ENCODE data around the gene ZNF276. TPM values are rescaled to one million over a fixed set of nuclear protein-coding genes. Genes with fewer than 3 reads are reported as not detected.

Gene ZNF276
- polyA plus RNA-seq, 1 donor (not counting 4 experiments of a cell fraction or from before 2014, with no cell fraction given), result 11.3 TPM

DNA sequence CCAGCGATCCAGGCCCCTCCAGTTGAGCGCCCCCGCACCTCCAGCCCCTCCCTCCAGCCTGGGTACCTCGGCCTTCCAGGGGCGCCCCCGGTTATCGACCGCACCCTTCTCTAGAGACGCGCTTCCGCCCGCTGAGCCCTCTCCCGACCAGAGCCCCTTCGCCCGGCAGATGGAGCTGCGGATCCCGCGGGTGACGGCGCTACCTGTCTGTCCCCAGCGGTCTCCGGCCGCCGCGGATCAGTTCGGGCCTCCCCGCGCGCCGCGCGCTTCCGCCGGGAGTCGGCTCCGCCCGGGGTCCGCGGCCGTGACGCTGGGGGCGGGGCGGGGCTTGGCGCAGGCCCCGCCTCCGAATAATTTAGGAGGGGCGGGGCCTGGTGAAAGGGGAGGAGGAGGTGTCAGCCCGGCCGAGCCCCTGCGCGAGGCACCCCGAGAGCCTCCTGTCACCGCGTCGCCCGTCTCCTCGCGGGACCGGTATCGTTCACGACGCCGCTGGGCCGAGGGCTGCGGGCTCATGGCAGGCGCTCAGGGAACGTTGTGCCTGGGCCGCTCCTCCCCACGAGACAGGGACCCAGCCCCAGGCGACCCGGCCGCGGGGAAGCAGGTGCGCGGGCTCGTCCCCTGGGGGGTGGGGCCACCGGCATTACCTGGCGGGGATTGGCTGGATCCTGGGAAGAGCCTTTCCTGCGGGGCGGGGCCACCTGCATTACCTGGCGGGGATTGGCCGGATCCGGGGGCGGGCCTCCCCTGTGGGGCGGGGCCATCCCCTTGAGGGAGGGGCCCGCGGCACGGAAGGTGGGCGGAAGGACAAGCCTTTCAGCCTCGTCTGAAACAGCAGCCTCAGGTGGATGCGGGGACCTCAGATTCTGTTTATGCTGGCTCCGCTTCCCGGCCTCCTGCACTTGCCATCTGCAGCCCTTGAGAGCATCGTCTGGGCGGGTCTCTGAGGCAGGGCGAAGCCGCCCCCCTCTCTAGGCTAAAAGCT lies 19.6 kb upstream of the ZNF276 start, which contains the start of gene SPATA2L:
Gene SPATA2L, minus strand, starts transcription at position 281 of the 982 bp plus-strand sequence. CDS start 473 bp downstream, outside the sequence.
- H4K20me1 ChIP-seq (ENCODE audit: control insufficient read depth, extremely low read depth, insufficient read depth, low read length), result no peaks in the 10 kb centered on the region
- peak within 1 kb of the TSS; percentile 63 for H3K9ac ChIP-seq (ENCODE audit: control insufficient read depth, extremely low read depth, insufficient read depth, low read length)
- dilution Hi-C loops (cut with MboI; ENCODE audit: extremely low pct_ligation_motif_present, low sequenced_read_pairs), result no loop called here
- H3K4me2 ChIP-seq (ENCODE audit: control insufficient read depth, extremely low read depth, insufficient read depth, low read depth, low read length), result peak within 1 kb of the TSS; percentile 88
- peak; percentile 58 for FAIRE-seq
- no peak for DNase-seq (ENCODE audit: low read depth, low spot score)
- peak within 1 kb of the TSS; percentile 14 for H3K27ac ChIP-seq (ENCODE audit: control insufficient read depth, insufficient read depth, low read length)
- peaks cover 0 to 2% of the 10 kb centered on the region in 2 experiments for H3K36me3 ChIP-seq (ENCODE audit: control insufficient read depth in 2 of 2, extremely low read depth in 1 of 2, insufficient read depth in 2 of 2, low read length in 2 of 2)
- H2AFZ ChIP-seq (ENCODE audit: control insufficient read depth, low read length), result peak within 1 kb of the TSS; percentile 93
- TF ChIP-seq, protein P1, sequence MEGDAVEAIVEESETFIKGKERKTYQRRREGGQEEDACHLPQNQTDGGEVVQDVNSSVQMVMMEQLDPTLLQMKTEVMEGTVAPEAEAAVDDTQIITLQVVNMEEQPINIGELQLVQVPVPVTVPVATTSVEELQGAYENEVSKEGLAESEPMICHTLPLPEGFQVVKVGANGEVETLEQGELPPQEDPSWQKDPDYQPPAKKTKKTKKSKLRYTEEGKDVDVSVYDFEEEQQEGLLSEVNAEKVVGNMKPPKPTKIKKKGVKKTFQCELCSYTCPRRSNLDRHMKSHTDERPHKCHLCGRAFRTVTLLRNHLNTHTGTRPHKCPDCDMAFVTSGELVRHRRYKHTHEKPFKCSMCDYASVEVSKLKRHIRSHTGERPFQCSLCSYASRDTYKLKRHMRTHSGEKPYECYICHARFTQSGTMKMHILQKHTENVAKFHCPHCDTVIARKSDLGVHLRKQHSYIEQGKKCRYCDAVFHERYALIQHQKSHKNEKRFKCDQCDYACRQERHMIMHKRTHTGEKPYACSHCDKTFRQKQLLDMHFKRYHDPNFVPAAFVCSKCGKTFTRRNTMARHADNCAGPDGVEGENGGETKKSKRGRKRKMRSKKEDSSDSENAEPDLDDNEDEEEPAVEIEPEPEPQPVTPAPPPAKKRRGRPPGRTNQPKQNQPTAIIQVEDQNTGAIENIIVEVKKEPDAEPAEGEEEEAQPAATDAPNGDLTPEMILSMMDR (optimal IDR thresholded peaks at IDR 0.05 in 1 of 3, IDR thresholded peaks at IDR 0.05 in 1 of 3, conservative IDR thresholded peaks at IDR 0.05 in 1 of 3; ENCODE audit: extremely low read depth in 1 of 3, insufficient read depth in 2 of 3, low read length in 3 of 3), result peak in 2 of 3 experiments; percentile 41 to 42
- no peak for TF ChIP-seq EZH2 (IDR thresholded peaks at IDR 0.05; ENCODE audit: low read length)
- no peaks in the 10 kb centered on the region for H3K9me3 ChIP-seq (ENCODE audit: control insufficient read depth, low read depth, low read length)
- peaks cover 19% of the 10 kb centered on the region for H3K4me1 ChIP-seq (ENCODE audit: control insufficient read depth, extremely low read depth, insufficient read depth, low read length)
- H3K9me1 ChIP-seq (ENCODE audit: control insufficient read depth, extremely low read depth, insufficient read depth, low read length), result no peaks in the 10 kb centered on the region
- no peaks in the 10 kb centered on the region for H3K27me3 ChIP-seq (ENCODE audit: control insufficient read depth, extremely low read depth, insufficient read depth, low read length)
- H3K4me3 ChIP-seq (ENCODE audit: control insufficient read depth in 2 of 3, extremely low read depth in 1 of 3, insufficient read depth in 2 of 3, low read depth in 1 of 3, low read length in 3 of 3), result peak within 1 kb of the TSS; percentile 63 to 82 (median 74)
- H3K79me2 ChIP-seq (ENCODE audit: control insufficient read depth, insufficient read depth, low read length), result no peaks in the 10 kb centered on the region

DNA sequence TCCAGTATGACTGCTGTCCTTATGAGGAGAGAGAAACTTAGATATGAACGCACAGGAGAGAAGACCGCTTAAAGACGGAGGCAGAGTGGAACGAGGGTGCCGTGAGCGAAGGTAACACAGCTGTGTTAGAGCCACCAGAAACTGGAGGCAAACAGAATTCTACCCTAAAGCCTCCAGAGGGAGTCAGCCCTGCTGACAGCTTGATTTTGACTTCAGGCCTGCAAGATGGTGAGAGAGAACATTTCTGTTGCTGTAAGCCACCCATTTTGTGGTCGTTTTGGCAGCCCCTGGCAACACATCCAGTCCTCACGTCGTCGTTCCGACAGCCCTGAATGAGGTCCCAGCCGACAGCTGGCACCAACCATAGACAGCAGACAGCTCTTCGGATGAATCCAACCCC lies 17.1 kb upstream of the ZNF276 start:
- Histone ChIP-seq H3K79me2 (ENCODE audit: control insufficient read depth, insufficient read depth, low read length) (no peaks in the 10 kb centered on the region), H3K9me3 (ENCODE audit: control insufficient read depth, low read depth, low read length) (no peaks in the 10 kb centered on the region), H3K9ac (ENCODE audit: control insufficient read depth, extremely low read depth, insufficient read depth, low read length) (no peak overlapping the region), H3K4me1 (ENCODE audit: control insufficient read depth, extremely low read depth, insufficient read depth, low read length) (peaks cover 19% of the 10 kb centered on the region), H3K9me1 (ENCODE audit: control insufficient read depth, extremely low read depth, insufficient read depth, low read length) (no peaks in the 10 kb centered on the region), H3K4me2 (ENCODE audit: control insufficient read depth, extremely low read depth, insufficient read depth, low read depth, low read length) (no peak overlapping the region), H3K36me3 (ENCODE audit: control insufficient read depth in 2 of 2, extremely low read depth in 1 of 2, insufficient read depth in 2 of 2, low read length in 2 of 2) (peaks cover 0 to 1% of the 10 kb centered on the region in 2 experiments), H3K4me3 (ENCODE audit: control insufficient read depth in 2 of 3, extremely low read depth in 1 of 3, insufficient read depth in 2 of 3, low read depth in 1 of 3, low read length in 3 of 3) (no peak overlapping the region), H4K20me1 (ENCODE audit: control insufficient read depth, extremely low read depth, insufficient read depth, low read length) (no peaks in the 10 kb centered on the region), H2AFZ (ENCODE audit: control insufficient read depth, low read length) (no peak overlapping the region), H3K27ac (ENCODE audit: control insufficient read depth, insufficient read depth, low read length) (no peak overlapping the region), H3K27me3 (ENCODE audit: control insufficient read depth, extremely low read depth, insufficient read depth, low read length) (no peaks in the 10 kb centered on the region)
- DNase-seq (ENCODE audit: low read depth, low spot score) (no peak), FAIRE-seq (no peak)
- dilution Hi-C loops (cut with MboI; ENCODE audit: extremely low pct_ligation_motif_present, low sequenced_read_pairs), result no loop called here
- TF ChIP-seq, protein P1 (optimal IDR thresholded peaks at IDR 0.05 in 1 of 3, IDR thresholded peaks at IDR 0.05 in 1 of 3, conservative IDR thresholded peaks at IDR 0.05 in 1 of 3; ENCODE audit: extremely low read depth in 1 of 3, insufficient read depth in 2 of 3, low read length in 3 of 3), result no peak
- no peak for TF ChIP-seq EZH2 (IDR thresholded peaks at IDR 0.05; ENCODE audit: low read length)
